GM10248 (cell line): ENCODE measurements around the gene USP24.
A peak's percentile ranks its signal among the peaks of the same experiment; 100 is the strongest.

Experiments
- CTCF ChIA-PET: fragments of 300-600 bp; sonication (Branson Sonifier 250); formaldehyde crosslinking; extraction: SDS; loops from one replicate; lab custom pipeline; 2021; ENCODE audit warnings: antibody characterized with exemption; lab: Yijun Ruan, JAX
- POLR2A ChIA-PET: fragments of 350-650 bp; sonication (Branson Sonifier 250); formaldehyde crosslinking; extraction: SDS; loops from one replicate; lab custom pipeline; 2020; ENCODE audit warnings: antibody characterized with exemption; lab: Yijun Ruan, JAX
- DNase-seq: peaks from one replicate; pipeline ENCODE4 v3.0.0; 2012; ENCODE audit errors: extremely low spot score
- TF ChIP-seq, protein P1 (sequence below): IDR thresholded peaks from 2 replicates; pipeline ENCODE4 v1.5.1; 2012; ENCODE audit warnings: mild to moderate bottlenecking, low read depth; ENCODE audit errors: extremely low read depth, missing control alignments, control extremely low read depth

The USP24 gene

DNA sequence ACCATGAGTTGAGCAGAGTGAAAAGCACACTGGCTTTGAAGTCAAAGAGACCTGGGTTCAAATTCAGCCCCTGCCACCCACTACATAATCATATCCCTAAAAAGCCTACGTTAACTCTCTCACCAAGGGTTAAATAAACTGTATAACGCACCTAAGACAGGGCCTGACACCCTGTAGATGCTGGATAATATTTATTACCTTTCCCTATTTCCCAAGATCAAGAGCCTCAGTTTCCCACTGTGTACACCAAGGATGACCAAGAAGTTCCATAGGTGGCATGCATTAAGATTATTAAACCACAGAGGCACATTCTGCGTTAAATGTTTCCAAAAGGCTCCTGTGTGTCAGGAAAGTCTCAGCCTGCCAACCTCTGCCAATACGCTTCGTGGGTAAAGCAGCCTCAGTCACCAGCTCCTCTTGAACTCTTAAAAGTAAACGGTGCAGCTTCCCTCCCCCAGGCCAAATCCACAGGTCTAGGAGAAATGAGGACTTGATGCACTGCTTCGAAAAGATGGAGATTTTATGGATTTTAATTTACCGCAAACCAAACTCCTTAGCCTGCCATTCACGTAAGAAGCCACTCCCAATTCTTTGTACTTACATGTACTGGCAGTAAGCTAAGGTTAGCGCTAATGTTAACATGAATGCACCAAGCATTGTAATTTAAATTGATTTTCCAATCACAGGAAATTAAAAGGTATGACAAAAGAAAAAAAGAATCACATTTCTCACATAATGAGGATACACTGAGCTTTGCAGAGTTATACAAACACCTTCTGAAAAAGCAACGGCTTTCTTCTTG is 2.6 kb downstream of the USP24 start:
- DNase-seq, result no peak
- TF ChIP-seq, protein P1, sequence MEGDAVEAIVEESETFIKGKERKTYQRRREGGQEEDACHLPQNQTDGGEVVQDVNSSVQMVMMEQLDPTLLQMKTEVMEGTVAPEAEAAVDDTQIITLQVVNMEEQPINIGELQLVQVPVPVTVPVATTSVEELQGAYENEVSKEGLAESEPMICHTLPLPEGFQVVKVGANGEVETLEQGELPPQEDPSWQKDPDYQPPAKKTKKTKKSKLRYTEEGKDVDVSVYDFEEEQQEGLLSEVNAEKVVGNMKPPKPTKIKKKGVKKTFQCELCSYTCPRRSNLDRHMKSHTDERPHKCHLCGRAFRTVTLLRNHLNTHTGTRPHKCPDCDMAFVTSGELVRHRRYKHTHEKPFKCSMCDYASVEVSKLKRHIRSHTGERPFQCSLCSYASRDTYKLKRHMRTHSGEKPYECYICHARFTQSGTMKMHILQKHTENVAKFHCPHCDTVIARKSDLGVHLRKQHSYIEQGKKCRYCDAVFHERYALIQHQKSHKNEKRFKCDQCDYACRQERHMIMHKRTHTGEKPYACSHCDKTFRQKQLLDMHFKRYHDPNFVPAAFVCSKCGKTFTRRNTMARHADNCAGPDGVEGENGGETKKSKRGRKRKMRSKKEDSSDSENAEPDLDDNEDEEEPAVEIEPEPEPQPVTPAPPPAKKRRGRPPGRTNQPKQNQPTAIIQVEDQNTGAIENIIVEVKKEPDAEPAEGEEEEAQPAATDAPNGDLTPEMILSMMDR, result no peak
- ChIA-PET CTCF (interaction anchor here (0.7 to 2.1 kb wide), 5 partner anchors 18 to 126 kb away, joined by 3 to 13 read pairs (median 3); no protein-coding TSS in a partner anchor), POLR2A (no interaction called here)

DNA sequence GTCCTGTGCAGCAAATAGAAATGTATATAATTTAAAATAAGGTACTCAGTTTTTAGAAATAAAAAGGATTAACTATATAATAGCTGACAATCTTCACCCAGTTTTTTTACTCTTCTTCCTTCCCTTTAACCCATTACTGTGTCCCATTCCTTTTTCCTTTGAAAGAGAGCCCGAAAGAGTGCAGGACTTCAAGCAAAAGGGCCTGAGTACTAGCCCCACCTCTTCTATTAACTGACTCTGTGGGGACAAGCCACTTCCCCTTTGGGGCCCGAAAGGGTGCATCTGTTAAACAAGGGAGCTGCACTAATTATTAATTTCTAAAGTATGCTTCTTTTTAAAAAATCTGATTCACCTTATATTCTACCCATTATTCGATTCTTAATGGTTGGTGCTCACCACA is 3.3 kb downstream of the USP24 start:
- TF ChIP-seq, protein P1, result no peak
- peak; percentile 44 for DNase-seq
- POLR2A ChIA-PET, result no interaction called here
- CTCF ChIA-PET, result interaction anchor here (1.8 to 2.1 kb wide), 2 partner anchors 17 to 65 kb away, joined by 9 to 13 read pairs; no protein-coding TSS in a partner anchor

DNA sequence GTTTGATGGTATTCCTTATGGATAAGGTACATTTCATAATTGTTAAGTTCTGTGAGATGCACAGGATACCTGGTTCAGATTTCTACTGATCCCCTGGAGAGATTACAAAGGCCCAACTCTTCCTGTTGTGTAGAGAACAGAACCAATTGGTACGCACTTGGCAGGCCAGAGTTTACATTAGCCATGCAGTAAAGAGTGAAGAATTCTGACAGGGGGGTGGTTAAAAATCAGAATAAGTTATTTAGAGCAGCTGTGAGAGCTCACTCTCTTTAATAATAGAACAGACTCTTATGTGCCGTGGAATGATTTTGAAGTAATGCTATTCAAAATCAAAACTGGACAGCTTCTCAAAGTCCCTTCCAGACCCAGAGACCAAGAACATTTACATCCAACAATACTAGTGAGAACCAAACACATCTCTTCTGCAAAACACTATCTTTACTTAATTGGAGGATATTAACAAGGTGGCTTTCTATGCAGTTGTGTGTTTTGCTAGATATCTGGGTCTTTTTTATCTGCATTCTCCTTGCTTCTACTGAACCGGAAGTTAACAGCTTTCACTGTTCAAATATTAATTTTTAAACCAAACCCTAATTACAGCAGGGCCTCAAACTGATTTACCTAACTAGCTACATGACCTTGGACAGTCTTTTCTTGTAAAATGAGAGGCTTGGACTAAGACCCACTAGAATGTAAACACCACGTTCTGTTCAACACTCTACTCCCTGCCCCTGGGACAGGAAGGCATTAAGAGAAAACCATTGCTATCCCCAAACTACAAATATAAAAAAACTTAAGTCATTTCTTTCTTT is 4.0 kb downstream of the USP24 start:
- ChIA-PET POLR2A (no interaction called here), CTCF (interaction anchor here (1.0 to 2.5 kb wide), 3 partner anchors 11 to 66 kb away, joined by 3 to 6 read pairs (median 4); no protein-coding TSS in a partner anchor)
- TF ChIP-seq, protein P1, result no peak
- DNase-seq, result no peak

DNA sequence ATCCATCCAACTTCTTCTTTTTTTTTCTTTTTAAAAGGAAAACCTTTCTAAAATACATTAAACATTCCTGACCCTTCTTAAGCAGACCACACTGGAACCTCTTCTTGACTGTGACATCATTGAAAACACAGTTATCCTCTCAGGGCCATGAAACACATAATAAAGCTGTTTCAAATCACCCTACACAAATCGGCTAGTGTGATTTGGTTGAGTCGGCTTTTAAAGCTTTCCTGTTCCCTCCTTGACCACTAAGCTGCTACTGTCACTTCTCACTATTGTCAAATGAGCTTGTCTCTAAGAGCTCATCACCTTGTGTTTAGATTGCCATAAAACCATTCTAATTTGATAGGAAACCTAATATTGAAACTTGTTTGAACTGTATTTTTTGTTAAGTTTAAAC is 5.9 kb downstream of the USP24 start:
- POLR2A ChIA-PET, result interaction anchor here (0.5 kb wide), 1 partner anchor 330 kb away, joined by 8 read pairs; no protein-coding TSS in a partner anchor
- peak; percentile 29 for DNase-seq
- CTCF ChIA-PET, result interaction anchor here (0.9 to 2.5 kb wide), 10 partner anchors 9 to 79 kb away, joined by 3 to 8 read pairs (median 4); no protein-coding TSS in a partner anchor
- TF ChIP-seq, protein P1, result no peak

DNA sequence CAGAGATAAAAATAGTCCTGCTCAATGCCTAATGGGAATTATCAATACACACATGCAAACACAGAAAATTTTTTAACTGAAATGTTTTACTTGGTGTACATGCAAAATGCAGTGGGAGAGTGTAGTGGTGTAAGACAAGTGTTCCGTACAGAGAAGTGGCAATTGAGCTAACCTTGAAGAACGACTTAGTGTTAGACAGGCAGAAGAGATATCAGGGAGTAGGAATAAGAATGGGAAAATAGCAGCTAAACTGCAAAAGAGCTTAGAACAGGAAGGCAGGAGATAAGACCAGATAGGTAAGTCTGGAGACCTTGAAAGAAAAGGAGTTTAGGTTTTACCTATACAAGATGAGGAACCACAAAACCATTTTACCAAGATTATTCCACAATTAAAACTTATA is 9.0 kb downstream of the USP24 start:
- POLR2A ChIA-PET, result no interaction called here
- no peak for DNase-seq
- CTCF ChIA-PET, result interaction anchor here (0.9 to 1.8 kb wide), 5 partner anchors 9 to 72 kb away, joined by 3 to 6 read pairs (median 3); no protein-coding TSS in a partner anchor
- TF ChIP-seq, protein P1, result no peak

DNA sequence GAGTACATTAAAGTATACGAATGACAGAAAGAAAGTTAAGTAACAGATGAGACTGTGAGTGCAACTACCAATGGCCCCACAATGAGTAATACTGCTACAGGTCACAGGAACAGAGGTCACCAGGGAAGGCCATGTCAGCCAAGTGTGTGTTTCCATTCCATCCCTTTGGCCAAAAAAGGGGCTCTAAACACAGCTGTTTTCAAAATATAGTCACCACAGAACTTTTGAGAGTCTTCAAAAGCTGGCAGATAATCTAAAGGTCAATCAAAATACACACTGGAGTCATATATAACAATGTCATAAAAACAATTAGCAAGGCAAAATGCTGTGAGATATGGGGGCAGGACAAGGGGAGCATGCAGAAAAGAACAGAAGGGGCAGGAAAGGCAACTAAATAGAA is 10.2 kb downstream of the USP24 start:
- peak; percentile 52 for DNase-seq
- CTCF ChIA-PET, result interaction anchor here (1.0 to 2.6 kb wide), 7 partner anchors 8 to 72 kb away, joined by 3 to 7 read pairs (median 3); no protein-coding TSS in a partner anchor
- POLR2A ChIA-PET, result interaction anchor here (0.6 kb wide), 1 partner anchor 11 kb away, joined by 3 read pairs; no protein-coding TSS in a partner anchor
- TF ChIP-seq, protein P1, result no peak
